Measurements from ENCODE around the gene LAMB2.

Gene LAMB2

GRCh38 chr3:49161197-49161596, 28.3 kb upstream of the LAMB2 start:
- no peak for DNase-seq

GRCh38 chr3:49158792-49159191, 25.9 kb upstream of the LAMB2 start:
- no peak for DNase-seq

GRCh38 chr3:49158103-49158709, 25.4 kb upstream of the LAMB2 start:
- no peak for DNase-seq

GRCh38 chr3:49157289-49157688, 24.4 kb upstream of the LAMB2 start:
- DNase-seq = no peak

GRCh38 chr3:49153349-49153912, 20.6 kb upstream of the LAMB2 start:
- DNase-seq = no peak

GRCh38 chr3:49151610-49152009, 18.8 kb upstream of the LAMB2 start:
- no peak for DNase-seq

GRCh38 chr3:49148159-49148558, 15.3 kb upstream of the LAMB2 start:
- no peak for DNase-seq

GRCh38 chr3:49140080-49140479, 7.2 kb upstream of the LAMB2 start:
- DNase-seq = no peak

- no peak for DNase-seq
These were observed 2.6 kb upstream of the LAMB2 start for GRCh38 chr3:49135499-49135898.

GRCh38 chr3:49134471-49135265, 1.8 kb upstream of the LAMB2 start:
- DNase-seq = no peak

GRCh38 chr3:49133226-49133951, 539 bp upstream of the LAMB2 start:
- peak; percentile 92 for DNase-seq

- DNase-seq = no peak
These were observed 795 bp downstream of the LAMB2 start for GRCh38 chr3:49132073-49132436.

- DNase-seq = no peak
These were observed 1.3 kb downstream of the LAMB2 start for GRCh38 chr3:49131576-49131975.

- DNase-seq = no peak
These were observed 1.8 kb downstream of the LAMB2 start for GRCh38 chr3:49131040-49131439.

GRCh38 chr3:49124991-49125670, 7.7 kb downstream of the LAMB2 start:
- DNase-seq = no peak

- no peak for DNase-seq
These were observed 8.6 kb downstream of the LAMB2 start for GRCh38 chr3:49124203-49124602.

GRCh38 chr3:49123687-49124086, 9.2 kb downstream of the LAMB2 start:
- DNase-seq = no peak

- no peak for DNase-seq
These were observed 9.8 kb downstream of the LAMB2 start for GRCh38 chr3:49122886-49123545.

GRCh38 chr3:49122451-49122850, 10.4 kb downstream of the LAMB2 start:
- no peak for DNase-seq

GRCh38 chr3:49122022-49122421, 10.8 kb downstream of the LAMB2 start:
- no peak for DNase-seq

GRCh38 chr3:49121132-49121736, 11.6 kb downstream of the LAMB2 start:
- no peak for DNase-seq
